ENCODE data around the gene TRAM2. TPM values are rescaled to one million over a fixed set of nuclear protein-coding genes. Genes with fewer than 3 reads are reported as not detected.

Gene TRAM2
- total RNA-seq, 2 experiments from 2014 or later, result 2.5 to 2.9 TPM

DNA sequence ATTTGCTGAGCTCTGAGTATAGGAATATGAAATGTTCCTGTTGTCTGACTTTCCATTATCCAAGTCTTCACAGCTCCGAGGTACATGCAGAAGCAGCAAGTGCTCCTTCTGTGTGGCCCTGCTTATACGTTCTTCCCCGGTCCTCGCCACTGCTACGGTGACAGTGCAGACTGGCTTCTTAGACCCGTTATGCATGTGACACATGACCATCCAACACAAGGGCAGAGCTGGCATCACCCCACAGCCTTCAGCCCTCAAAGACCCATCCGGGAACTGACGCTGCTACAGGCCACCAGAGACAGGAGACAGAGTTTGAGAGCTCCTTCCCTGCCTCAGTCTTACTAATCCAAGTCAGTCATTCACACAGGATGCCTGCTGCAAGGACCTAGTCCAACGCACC, 70.4 kb downstream of the TRAM2 start:
- no peak overlapping the region for H3K27ac Mint-ChIP-seq
- CTCF ChIA-PET, result interaction anchor here (0.6 to 1.1 kb wide), 5 partner anchors 18 to 145 kb away, joined by 3 to 4 read pairs (median 3); no protein-coding TSS in a partner anchor
- H3K9me3 Mint-ChIP-seq, result no peaks in the 10 kb centered on the region
- no peaks in the 10 kb centered on the region for H3K4me1 Mint-ChIP-seq (ENCODE audit: low read depth)
- no peak overlapping the region for H3K4me3 Mint-ChIP-seq
- H3K27me3 Mint-ChIP-seq (ENCODE audit: low read depth), result no peaks in the 10 kb centered on the region
- intact Hi-C loops (cut with micrococcal nuclease), result no loop called here
- H3K36me3 Mint-ChIP-seq (ENCODE audit: low read depth), result peaks cover 1% of the 10 kb centered on the region
- DNase-seq, result no peak

DNA sequence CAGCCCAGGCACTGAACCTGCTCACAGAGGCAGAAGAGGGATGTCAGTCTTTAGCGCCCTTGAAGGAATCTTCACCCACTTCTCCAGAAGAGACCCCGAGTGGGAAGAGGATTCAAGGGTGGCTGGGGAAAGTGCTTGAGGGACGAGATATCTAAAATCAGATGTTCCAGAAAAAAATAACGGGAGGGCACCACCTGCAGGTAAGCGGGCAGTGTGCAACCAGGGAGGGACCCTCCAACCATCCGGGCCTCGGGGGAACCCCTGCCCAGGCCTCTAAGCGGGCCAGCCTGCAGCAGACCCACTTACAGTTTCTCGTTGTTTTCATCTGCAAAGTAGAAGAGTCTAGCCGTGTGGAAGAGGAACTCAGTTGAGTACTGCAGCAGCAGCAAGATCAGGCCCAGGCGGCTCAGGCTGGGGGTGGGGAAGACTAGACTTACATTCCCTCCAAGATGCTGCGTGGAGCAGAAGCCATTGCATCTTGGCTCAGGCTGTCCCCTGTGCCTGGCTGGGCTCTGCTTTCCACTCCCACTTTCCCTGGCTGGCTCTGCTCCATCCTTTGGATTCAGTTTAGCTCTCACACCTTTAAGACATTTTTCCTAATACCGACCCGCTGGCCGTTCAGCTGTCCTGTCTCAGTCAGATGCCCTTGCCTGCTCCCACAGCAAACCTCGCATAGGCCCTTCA, 71.0 kb downstream of the TRAM2 start:
- H3K27ac Mint-ChIP-seq, result no peak overlapping the region
- no peaks in the 10 kb centered on the region for H3K27me3 Mint-ChIP-seq (ENCODE audit: low read depth)
- H3K36me3 Mint-ChIP-seq (ENCODE audit: low read depth), result peaks cover 1% of the 10 kb centered on the region
- no peaks in the 10 kb centered on the region for H3K4me1 Mint-ChIP-seq (ENCODE audit: low read depth)
- no peak overlapping the region for H3K4me3 Mint-ChIP-seq
- intact Hi-C loops (cut with micrococcal nuclease), result no loop called here
- CTCF ChIA-PET, result interaction anchor here (0.8 kb wide), 1 partner anchor 18 kb away, joined by 3 read pairs; no protein-coding TSS in a partner anchor
- no peak for DNase-seq
- H3K9me3 Mint-ChIP-seq, result no peaks in the 10 kb centered on the region

DNA sequence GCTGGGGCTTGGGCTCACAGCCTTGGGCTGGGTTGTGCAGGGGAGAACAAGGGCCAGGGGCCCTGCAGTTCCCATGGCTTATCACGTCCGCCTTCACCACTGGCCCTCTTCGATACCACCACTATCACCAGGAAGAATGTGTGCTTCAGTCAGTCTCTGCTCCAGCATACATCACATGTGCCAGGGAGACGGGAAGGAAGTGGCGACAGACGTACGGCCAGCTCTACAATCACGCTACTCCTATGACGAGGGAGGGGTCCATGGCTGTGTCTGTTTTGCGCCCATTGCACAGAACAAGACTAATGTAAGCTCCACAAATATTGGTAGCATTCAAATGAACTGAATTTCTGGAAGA, 72.1 kb downstream of the TRAM2 start:
- CTCF ChIA-PET, result no interaction called here
- Mint-ChIP-seq H3K9me3 (no peaks in the 10 kb centered on the region), H3K27me3 (ENCODE audit: low read depth) (no peaks in the 10 kb centered on the region), H3K4me1 (ENCODE audit: low read depth) (no peaks in the 10 kb centered on the region), H3K36me3 (ENCODE audit: low read depth) (peaks cover 1% of the 10 kb centered on the region), H3K27ac (no peak overlapping the region), H3K4me3 (no peak overlapping the region)
- intact Hi-C loops (cut with micrococcal nuclease), result no loop called here
- no peak for DNase-seq

DNA sequence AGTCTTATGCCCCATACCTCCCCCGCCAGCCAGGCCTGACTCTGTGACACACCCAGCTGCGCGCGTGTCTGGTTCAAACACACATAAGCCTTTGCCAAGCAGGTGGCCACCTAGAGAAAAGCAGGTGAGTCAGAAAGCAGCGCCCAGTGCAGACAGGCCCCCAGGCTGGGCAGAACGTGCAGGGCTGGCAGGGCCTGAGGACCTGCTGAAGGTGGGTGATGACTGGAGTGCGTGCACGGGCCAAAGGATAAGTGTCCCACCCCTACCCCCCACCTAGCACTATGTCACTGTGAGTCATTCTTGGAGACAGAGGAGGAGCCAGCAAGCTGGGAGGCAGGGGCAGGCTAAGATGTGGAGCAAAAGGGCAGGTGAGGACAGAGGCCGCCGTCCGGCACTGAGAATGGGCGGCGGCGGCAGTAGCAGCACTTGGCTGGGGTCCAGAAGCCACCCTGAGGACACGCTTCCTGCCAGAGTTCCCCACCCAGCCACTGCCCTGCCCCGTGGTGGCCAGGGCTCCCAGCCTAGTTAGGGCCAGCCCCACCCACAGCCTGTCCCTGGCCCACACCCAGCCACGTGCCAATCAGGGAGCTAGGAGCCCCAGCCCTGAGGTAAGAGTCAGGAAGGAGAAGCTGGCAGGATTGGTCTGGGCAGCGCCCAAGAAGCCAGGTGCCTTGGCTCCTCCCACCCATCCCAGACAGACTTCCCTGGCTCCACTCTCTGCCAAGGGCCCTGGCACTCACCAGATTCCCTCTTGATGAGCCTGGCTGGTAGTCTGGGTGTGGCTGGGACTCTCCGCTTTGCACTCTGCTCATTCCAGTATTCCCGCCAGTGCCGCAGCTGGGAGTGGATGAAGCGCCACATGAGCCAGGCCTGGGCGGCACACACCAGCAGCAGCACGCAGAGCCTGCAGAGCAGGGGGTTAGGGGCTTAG, 72.7 kb downstream of the TRAM2 start:
- intact Hi-C loops (cut with micrococcal nuclease), result no loop called here
- H3K4me3 Mint-ChIP-seq, result no peak overlapping the region
- H3K27me3 Mint-ChIP-seq (ENCODE audit: low read depth), result no peaks in the 10 kb centered on the region
- DNase-seq, result no peak
- no peak overlapping the region for H3K27ac Mint-ChIP-seq
- H3K4me1 Mint-ChIP-seq (ENCODE audit: low read depth), result no peaks in the 10 kb centered on the region
- H3K36me3 Mint-ChIP-seq (ENCODE audit: low read depth), result peaks cover 1% of the 10 kb centered on the region
- no peaks in the 10 kb centered on the region for H3K9me3 Mint-ChIP-seq
- CTCF ChIA-PET, result no interaction called here

DNA sequence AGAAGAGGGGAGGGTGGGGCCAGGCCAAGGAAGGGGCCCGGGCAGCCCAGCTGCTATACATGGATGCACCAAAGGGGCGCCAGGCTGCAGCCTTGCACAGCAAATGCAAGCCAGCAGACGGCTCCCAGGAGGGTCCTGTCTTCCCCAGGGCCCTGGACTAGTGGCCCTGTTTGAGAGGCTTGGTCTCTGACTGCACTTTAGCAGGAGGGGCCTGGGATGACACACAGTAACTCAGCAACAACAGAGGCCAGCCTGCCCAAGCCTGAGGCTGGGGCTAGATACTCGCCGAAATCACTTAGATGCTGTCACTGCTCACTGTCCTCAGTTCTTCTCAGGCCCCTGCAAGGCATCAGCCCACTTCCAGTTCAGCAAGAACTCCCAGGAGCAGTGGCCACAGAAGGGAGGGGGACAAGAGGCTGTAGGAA, 73.5 kb downstream of the TRAM2 start:
- intact Hi-C loops (cut with micrococcal nuclease), result no loop called here
- H3K27me3 Mint-ChIP-seq (ENCODE audit: low read depth), result no peaks in the 10 kb centered on the region
- no peaks in the 10 kb centered on the region for H3K4me1 Mint-ChIP-seq (ENCODE audit: low read depth)
- no peak for DNase-seq
- CTCF ChIA-PET, result no interaction called here
- no peaks in the 10 kb centered on the region for H3K9me3 Mint-ChIP-seq
- H3K27ac Mint-ChIP-seq, result no peak overlapping the region
- peaks cover 1% of the 10 kb centered on the region for H3K36me3 Mint-ChIP-seq (ENCODE audit: low read depth)
- no peak overlapping the region for H3K4me3 Mint-ChIP-seq

DNA sequence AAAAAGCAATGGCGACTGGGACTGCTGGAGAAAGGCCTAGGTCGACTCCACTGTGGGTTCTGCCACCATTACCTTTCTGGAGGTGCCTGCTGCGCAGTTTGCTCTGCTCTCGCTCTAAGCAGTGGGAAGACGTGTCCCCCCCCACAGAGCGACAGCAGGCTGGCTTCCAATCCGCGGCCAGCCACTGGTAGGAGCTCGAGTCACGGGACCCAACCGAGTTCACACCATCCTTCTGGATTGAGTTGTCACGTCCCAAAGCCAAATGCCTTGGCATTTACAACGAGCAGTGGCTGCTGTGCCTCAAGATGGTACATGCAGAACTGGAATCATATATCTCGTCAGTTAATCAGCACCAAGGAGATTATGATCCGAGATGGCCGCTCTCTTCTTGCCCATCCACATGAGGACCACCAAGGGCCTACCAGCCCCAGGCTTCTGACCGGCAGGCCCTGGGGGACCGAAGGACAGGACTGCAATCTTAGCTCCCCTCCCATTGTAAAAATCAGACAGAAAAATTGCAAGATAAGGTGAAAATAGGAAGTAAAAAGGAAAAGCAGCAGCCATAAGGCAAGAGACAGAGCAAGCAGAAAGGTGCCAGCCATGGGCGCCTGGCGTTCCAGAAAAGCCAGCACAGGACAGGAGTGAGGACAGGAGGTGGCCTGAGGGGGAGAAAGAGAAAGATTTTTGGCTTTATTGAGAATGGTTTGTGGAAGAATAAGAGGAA, 74.4 kb downstream of the TRAM2 start:
- H3K9me3 Mint-ChIP-seq, result no peaks in the 10 kb centered on the region
- H3K27me3 Mint-ChIP-seq (ENCODE audit: low read depth), result no peaks in the 10 kb centered on the region
- H3K36me3 Mint-ChIP-seq (ENCODE audit: low read depth), result no peaks in the 10 kb centered on the region
- no peak for DNase-seq
- intact Hi-C loops (cut with micrococcal nuclease), result no loop called here
- no peak overlapping the region for H3K27ac Mint-ChIP-seq
- CTCF ChIA-PET, result no interaction called here
- H3K4me3 Mint-ChIP-seq, result no peak overlapping the region
- H3K4me1 Mint-ChIP-seq (ENCODE audit: low read depth), result no peaks in the 10 kb centered on the region

DNA sequence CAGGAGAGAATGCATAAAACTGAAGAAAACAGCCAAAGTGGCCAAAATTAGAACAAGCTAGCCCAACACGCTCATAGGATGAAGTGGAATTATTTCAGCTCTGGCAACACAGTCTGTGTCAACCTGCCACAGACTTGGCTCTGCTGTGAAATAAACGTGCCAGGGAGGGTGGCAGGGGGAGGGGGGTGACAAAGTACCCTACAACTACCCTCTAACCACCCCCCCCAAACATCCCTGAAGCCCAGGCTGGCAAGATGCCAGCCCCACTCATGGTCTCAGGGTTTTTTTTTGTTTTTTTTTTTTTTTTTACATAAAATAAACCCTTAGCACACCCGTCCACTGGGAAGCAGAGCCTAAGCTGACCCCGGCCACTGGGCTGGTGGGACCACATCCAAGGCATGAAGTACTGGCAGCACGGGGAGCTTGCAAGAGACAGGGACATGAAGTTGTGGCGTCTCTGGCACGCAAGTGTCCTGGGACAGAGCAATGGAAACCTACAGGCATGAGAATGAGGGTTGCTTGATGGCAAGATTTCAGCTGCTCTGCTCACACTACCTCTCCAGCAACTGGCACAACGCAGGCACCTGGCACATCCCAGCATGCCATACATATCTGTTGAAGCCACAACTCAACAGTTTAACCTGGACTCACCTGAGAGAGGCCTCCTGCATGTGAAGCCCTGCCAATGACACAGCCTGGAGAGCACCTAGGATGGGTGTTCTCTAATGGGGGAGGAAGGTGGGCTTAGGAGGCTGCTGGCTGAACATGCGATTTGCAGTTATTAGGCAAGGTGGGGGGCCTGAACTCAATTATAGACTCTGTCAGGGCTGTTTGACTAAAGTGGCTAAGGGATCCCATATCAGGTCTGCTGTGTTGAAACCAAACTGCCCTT, 76.4 kb downstream of the TRAM2 start:
- H3K4me3 Mint-ChIP-seq, result no peak overlapping the region
- CTCF ChIA-PET, result no interaction called here
- no peak overlapping the region for H3K27ac Mint-ChIP-seq
- no peak for DNase-seq
- no peaks in the 10 kb centered on the region for H3K4me1 Mint-ChIP-seq (ENCODE audit: low read depth)
- H3K36me3 Mint-ChIP-seq (ENCODE audit: low read depth), result no peaks in the 10 kb centered on the region
- intact Hi-C loops (cut with micrococcal nuclease), result no loop called here
- H3K27me3 Mint-ChIP-seq (ENCODE audit: low read depth), result no peaks in the 10 kb centered on the region
- H3K9me3 Mint-ChIP-seq, result no peaks in the 10 kb centered on the region

DNA sequence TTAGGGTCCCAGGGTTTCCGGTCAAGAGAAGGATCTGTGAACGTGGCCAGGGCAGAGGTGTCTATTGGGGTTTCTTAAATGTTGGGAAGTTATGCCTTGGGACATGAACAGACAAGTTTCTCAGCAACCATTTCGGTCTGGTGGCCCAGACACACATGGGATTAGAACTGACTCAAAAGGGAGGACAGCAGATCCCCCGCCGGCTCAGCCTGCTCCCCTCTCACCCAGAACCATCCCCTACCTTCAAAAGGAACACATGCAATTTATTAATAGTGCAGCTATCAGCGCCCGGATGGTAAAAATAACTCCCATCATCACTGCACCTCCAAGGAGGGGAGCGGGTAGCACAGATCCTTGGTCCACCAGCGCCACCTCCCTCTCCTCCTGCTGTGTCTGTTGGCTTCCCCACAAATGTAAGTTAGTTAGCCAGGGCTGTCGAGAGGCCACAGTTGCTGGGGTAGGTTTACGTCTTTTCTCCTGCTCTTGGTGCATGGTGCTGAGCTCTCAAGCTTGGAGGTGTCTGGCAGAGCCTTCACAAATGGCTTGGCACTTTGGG, 77.1 kb downstream of the TRAM2 start:
- H3K27me3 Mint-ChIP-seq (ENCODE audit: low read depth), result no peaks in the 10 kb centered on the region
- no peaks in the 10 kb centered on the region for H3K4me1 Mint-ChIP-seq (ENCODE audit: low read depth)
- no peak overlapping the region for H3K27ac Mint-ChIP-seq
- no peak for DNase-seq
- CTCF ChIA-PET, result interaction anchor here (0.6 kb wide), 1 partner anchor 13 kb away, joined by 3 read pairs; no protein-coding TSS in a partner anchor
- H3K4me3 Mint-ChIP-seq, result no peak overlapping the region
- intact Hi-C loops (cut with micrococcal nuclease), result no loop called here
- no peaks in the 10 kb centered on the region for H3K36me3 Mint-ChIP-seq (ENCODE audit: low read depth)
- H3K9me3 Mint-ChIP-seq, result peaks cover 2% of the 10 kb centered on the region

DNA sequence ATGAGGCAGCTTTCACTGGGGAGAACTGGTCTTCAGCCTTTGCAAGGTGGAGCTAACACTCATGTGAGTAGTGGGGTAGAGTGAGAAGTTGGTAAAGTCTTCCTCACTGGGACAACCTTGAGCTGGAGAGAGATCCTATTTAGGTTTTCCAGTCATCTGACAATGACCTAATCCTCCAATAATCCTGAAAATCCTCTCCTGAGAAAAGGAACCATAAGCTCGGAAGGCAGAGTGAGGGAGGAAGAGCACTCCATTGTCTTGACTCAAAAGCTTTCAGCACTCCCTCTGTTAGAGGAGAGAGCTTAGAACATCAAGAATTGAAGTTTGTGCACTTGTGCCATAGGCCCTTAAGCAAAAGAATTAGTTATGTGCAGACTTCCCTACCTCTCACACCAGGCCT, 77.8 kb downstream of the TRAM2 start:
- Mint-ChIP-seq H3K4me3 (no peak overlapping the region), H3K9me3 (peaks cover 2% of the 10 kb centered on the region), H3K4me1 (ENCODE audit: low read depth) (no peaks in the 10 kb centered on the region), H3K36me3 (ENCODE audit: low read depth) (no peaks in the 10 kb centered on the region), H3K27me3 (ENCODE audit: low read depth) (no peaks in the 10 kb centered on the region), H3K27ac (no peak overlapping the region)
- DNase-seq, result no peak
- intact Hi-C loops (cut with micrococcal nuclease), result no loop called here
- CTCF ChIA-PET, result interaction anchor here (0.6 to 0.7 kb wide), 2 partner anchors 12 to 99 kb away, joined by 3 read pairs; no protein-coding TSS in a partner anchor

DNA sequence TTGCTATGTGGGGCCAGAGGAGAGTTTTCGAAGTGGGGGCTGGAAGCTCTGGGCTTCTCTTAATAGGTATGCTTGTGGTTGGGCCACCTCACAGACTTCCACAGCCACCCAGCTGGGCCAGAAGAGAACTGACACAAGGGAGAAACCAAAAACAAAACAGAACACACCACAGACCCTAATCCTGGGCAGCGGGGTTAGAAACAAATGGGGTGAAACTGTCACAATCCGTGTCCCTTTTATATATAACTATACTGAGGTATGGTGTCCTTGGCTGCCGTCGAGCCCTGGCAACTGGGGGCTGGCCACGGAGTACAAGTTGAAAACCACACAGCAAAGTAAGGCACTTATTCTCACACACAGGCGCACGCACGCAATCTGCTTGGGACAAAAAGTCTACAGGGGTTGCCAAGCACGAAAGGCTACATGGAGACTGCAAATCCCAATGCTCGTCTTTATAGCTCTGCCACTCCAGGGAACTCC, 78.3 kb downstream of the TRAM2 start:
- Mint-ChIP-seq H3K27me3 (ENCODE audit: low read depth) (no peaks in the 10 kb centered on the region), H3K36me3 (ENCODE audit: low read depth) (no peaks in the 10 kb centered on the region), H3K9me3 (peaks cover 2% of the 10 kb centered on the region), H3K27ac (no peak overlapping the region), H3K4me3 (no peak overlapping the region), H3K4me1 (ENCODE audit: low read depth) (no peaks in the 10 kb centered on the region)
- DNase-seq, result no peak
- intact Hi-C loops (cut with micrococcal nuclease), result no loop called here
- CTCF ChIA-PET, result interaction anchor here (0.7 kb wide), 1 partner anchor 98 kb away, joined by 3 read pairs; no protein-coding TSS in a partner anchor

DNA sequence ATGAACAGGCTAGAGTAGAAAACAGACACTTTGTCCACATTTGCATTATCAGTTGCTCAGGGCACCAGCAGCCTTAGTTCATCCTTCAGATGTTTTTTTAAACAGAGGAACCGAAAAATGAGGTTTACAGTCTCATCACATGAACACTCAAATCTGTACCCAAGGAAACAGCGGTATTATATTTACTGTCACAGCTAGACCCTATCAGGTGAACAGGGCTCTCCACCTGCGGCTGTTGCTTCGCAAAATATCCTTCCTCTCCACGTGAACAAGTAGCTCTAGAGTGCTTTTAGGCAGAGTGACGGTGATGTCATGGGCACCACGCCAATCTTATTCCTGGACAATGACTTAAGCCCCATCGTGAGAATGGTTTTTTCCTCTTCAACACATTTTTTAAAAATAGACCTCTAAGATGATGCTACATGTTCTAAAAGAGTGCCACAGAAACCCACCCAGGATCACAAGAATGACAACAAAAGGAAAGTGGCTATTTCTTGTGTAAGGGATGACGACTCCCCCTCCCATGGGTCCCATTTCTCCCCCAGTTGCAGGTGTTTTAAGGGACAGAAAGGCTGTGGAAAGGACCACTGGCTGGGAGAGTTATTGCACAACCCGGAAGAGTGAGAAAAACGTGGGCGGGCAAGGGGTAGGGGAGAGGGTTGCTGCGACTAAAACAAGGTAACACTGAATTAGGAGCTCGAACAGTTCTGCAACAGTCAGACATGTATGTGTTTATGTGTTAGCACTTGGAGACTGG, 79.0 kb downstream of the TRAM2 start:
- no peak for DNase-seq
- H3K27ac Mint-ChIP-seq, result no peak overlapping the region
- no peaks in the 10 kb centered on the region for H3K4me1 Mint-ChIP-seq (ENCODE audit: low read depth)
- no peak overlapping the region for H3K4me3 Mint-ChIP-seq
- intact Hi-C loops (cut with micrococcal nuclease), result no loop called here
- no peaks in the 10 kb centered on the region for H3K36me3 Mint-ChIP-seq (ENCODE audit: low read depth)
- CTCF ChIA-PET, result no interaction called here
- peaks cover 2% of the 10 kb centered on the region for H3K9me3 Mint-ChIP-seq
- no peaks in the 10 kb centered on the region for H3K27me3 Mint-ChIP-seq (ENCODE audit: low read depth)
